Activated CD4-positive, alpha-beta T cell treated with anti-CD3 and anti-CD28 coated beads for 4 hours (primary cell): Measurements from ENCODE around the gene CFAP69.

ENCODE experiments used
- DNase-seq, 2 donors: peaks; one replicate each; pipeline ENCODE4 v3.0.0-alpha.2; 2020

Gene CFAP69, protein sequence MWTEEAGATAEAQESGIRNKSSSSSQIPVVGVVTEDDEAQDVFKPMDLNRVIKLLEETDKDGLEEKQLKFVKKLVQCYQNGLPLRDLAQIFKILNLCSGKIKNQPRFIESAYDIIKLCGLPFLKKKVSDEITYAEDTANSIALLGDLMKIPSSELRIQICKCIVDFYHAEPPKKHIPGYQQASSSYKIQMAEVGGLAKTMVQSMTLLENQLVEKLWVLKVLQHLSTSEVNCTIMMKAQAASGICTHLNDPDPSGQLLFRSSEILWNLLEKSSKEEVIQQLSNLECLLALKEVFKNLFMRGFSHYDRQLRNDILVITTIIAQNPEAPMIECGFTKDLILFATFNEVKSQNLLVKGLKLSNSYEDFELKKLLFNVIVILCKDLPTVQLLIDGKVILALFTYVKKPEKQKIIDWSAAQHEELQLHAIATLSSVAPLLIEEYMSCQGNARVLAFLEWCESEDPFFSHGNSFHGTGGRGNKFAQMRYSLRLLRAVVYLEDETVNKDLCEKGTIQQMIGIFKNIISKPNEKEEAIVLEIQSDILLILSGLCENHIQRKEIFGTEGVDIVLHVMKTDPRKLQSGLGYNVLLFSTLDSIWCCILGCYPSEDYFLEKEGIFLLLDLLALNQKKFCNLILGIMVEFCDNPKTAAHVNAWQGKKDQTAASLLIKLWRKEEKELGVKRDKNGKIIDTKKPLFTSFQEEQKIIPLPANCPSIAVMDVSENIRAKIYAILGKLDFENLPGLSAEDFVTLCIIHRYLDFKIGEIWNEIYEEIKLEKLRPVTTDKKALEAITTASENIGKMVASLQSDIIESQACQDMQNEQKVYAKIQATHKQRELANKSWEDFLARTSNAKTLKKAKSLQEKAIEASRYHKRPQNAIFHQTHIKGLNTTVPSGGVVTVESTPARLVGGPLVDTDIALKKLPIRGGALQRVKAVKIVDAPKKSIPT

DNA sequence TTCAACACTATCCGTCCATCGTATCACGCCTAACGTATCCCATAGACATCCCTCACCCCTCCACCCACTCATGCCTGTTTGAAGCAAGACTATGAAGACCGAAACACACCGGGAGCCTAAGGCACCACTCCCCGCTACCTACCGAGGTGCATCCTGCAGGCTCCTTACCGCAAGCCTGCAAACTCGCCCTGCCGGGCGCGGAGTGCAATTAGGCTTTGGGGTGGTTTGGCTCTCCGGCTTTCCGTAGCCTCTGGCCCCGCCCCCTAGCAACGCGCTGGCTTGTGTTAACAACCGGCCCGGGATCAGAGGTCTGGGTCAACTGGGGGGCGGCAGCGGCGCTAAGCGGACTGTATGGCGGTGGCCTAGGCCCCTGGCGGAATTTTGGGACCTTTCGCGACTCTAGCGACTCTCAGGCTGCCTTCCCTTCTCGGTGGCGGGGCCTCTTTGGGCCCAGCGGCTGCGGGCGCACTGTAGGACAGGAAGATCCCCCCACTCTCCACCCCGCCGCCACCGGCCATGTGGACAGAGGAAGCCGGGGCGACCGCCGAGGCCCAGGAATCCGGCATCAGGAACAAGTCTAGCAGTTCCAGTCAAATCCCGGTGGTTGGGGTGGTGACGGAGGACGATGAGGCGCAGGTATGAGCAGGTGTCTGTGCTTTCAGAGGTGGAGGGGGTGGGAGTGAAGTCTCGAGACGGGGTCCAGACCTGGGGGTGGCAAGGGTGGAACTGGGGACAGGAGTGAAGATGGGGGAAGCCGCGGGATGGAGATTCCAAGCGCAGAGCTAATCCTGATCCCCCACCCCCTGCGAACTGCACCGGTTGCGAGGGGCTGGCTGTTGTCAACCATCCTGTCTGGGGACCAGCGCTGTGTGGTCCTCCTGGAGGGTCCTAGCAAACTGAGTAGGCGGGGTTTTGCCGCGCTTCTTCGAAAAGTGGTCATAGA lies at the start of gene CFAP69:
Gene CFAP69, plus strand, starts transcription at position 266 of the 943 bp plus-strand sequence. Its CDS starts 251 bp downstream, at position 517.
- peak; percentile 80 to 83 for DNase-seq

DNA sequence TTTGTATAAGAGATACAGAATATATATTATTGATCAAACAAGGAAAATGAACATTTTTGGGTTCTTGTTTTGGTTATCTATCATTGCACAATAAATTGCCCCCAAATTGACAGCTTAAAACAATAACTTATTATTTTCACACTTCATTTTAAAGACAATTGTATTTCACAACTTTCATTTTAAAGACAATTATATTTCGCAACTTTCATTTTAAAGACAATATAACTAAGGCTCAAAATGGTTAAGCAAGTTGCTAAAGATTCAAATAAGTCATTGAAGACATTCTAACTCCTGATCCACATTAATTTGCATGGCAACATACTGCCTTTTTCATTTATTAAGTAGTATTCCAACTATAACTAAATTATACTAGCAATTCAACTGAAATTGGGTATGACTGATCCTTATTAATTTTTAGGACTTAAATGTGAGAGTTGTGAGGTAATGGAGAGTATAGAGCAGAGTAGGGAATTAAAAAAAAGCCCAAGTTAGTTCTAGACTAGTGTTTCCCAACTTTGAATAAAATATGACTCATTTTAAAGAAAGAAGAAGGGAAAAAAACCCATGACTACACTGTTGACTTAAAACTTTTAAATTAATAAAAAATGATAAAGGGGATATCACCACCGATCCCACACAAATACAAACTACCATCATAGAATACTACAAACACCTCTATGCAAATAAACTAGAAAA lies 43.3 kb upstream of the CFAP69 start:
- no peak for DNase-seq

DNA sequence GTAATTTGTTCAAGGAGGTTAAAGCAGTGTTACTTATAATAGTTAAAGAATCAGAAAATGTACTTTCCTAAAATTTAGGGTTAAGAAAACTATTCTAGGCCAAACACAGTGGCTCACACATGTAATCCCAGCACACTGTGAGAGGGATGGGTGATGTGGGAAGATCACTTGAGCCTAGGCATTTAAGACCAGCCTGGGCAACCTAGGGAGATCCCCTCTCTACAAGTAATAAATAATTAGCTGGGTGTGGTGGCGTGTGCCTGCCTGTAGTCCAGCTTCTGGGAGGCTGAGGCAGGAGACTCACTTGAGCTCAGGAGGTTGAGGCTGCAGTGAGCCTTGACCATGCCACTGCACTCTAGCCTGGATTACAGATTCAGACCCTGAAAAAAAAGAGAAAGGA lies 37.0 kb upstream of the CFAP69 start:
- no peak for DNase-seq

DNA sequence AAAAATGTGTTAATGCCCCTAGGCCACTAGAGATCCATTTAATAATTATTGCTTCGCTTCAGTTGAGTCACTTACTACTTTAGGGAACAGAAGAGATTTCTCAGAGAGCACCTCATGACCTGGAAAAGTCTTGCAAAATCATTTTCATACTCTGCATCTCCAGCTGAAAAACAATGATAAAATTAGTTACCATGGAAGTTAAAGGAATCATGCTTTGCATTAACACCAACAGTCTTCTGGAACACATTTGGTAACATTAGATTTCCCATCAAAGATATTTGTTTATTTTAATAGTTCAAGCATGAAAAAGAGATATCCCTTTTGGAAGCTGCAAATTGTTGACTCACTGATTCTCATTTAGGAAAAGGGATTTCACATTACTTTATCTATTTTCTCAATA lies 35.2 kb upstream of the CFAP69 start:
- DNase-seq, result no peak

DNA sequence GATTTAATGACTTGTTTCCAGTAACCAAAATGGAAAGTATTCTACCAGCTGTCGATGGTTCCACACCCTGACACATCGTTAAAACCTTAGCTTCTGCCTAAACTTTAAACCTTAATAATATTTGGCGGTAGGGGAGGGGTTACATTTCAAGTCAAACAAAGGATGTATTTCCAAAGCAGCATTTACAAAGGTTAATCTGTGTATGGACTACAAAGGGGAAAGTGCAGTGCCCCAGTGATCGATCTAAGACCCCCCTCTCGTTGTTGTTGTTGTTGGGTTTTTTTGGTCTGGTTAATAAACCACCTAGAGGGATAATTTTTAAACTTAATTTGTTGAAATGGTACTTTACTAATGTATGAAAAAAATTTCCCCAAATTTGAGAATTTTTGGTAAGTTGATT lies 34.5 kb upstream of the CFAP69 start:
- no peak for DNase-seq

DNA sequence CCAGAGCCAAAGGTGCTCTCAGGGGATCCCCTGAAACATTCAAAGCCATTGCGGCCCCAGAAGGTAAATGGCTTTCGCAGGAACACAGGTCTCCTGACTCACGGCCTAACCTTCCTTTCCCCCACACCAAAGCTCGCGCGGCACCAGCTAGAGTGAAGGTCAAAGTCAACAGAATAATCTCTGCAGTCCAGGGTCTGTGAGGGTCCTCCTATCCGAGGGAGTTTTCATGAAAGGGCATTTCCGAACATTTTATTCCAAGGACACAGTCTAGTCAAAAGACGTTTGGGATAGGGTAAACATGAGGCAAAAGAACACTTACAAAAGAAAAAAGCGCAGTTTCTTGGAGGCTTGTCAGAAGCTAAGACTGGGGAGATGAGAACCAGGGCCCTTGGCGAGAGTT lies 34.0 kb upstream of the CFAP69 start:
- no peak for DNase-seq

DNA sequence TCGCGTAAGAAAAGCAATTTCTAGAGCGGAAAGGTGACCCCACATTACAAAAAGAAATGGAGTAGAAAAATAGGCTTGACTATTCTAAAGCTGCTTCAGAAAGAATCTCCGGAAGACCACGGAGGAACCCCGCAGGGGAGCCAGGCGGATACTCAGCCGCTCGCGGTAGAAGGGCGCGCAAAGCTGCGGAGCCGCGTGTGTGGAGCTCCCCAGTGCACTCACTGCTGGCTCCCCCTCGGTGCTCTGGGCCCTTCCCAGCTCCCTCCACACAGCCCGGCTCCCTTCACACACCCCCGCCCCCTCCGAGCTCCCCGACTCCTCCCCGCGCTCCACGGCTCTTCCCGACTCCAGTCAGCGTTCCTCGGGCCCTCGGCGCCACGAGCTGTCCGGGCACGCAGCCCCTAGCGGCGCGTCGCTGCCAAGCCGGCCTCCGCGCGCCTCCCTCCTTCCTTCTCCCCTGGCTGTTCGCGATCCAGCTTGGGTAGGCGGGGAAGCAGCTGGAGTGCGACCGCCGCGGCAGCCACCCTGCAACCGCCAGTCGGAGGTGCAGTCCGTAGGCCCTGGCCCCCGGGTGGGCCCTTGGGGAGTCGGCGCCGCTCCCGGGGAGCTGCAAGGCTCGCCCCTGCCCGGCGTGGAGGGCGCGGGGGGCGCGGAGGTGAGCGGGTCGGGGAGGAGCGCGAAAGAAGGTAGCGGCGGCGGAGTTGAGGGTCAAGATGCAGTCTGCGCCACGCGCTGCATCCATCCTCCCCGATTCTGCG lies 33.4 kb upstream of the CFAP69 start, which contains the start of gene STEAP2:
Gene STEAP2, plus strand, starts transcription at position 350 of the 758 bp plus-strand sequence. CDS start 13,343 bp downstream, outside the sequence.
- DNase-seq, result no peak

DNA sequence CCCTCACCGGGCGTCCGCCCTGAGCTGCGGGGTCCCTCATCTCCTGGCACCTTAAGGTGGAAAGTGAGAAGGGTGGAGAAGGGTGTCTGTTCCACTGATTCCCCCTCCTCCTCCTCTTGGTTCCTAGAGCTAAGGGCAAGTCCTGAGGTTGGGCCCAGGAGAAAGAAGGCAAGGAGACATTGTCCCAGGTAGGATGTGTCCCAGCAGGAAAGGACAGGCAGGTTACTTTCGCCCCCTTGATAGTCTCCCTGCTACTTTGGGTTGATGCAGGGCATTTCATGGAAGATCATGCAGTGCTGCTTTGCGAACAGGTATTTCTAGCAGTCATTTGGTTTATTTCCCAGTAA lies 32.9 kb upstream of the CFAP69 start:
- no peak for DNase-seq

DNA sequence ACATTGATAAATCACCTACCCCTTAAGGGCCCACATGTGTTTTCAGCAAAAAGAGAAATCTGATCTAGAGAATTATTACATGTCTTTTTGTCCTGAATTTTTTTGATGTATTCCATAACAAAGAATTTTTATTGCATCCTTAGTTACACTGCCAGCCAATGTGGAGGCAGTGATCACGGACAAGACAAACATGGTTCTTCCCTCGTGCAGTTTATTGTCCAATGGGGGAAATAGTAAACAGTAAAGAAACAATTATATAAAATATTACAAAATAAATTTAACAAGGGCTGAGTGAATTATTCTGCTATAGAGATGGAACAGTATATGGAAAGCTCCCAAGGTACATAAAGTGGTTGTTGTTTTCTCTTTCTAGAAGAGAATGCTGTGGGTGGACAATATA lies 31.5 kb upstream of the CFAP69 start:
- no peak for DNase-seq

DNA sequence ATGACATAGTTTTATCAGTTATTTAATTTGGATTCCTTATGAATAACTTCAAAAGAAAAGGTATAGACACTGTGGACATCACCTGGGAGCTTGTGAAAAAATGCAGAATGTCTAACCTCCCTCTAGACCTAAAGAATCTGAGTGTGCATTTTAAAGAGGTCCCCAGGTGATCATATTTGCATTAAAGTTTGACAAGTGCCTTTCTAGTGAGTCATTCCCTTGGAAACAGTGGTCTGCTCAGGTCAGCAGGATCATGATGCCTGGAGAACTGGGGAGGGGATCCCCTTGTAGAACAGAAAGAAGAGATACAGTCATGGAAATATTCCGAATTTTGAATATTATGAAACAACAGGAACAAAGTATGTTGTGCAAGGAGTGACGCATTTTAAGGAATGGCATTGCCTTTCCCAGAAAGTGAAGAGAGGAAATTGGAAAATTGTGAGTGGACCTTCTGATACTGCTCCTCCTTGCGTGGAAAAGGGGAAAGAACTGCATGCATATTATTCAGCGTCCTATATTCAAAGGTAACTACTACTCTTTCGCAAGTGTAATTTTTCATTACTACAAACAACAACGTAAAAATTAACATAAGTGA lies 28.8 kb upstream of the CFAP69 start:
- DNase-seq, result no peak

DNA sequence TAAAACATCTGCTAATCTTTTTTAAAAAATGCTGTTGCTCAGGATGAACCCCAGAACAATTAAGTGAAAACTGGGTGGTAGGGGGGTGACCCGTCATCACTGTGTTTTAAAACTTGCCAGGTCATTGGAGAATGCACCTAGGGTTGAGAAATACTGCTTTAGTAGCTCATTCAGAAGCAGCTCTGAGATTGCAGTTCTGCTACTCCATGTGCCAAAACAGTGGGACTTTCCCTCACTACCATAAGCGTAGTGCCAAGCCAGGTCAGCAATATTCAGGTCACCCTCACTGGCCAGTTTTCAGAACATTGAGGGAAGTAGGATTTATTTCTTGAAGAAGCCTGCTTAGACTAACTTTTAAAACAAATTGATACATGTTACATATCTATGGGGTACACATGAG lies 28.2 kb upstream of the CFAP69 start:
- DNase-seq, result no peak

DNA sequence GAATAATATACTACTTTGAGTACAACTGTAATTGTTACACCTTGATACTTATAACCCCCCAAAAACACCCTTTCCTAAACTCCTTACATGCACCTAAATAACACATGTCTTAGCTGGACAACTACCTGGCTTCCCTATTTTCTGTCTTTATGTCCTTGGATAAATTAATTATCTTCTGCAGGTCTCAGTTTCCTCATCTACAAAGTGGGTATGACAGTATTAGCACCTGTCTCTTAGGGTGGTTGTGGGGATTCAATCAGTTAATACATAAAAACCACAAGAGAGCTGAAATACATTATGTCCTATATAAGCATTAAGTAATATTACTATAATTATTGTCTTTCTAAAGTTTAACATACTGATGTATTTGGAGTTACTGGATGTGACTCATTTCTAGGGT lies 22.6 kb upstream of the CFAP69 start:
- DNase-seq, result no peak

DNA sequence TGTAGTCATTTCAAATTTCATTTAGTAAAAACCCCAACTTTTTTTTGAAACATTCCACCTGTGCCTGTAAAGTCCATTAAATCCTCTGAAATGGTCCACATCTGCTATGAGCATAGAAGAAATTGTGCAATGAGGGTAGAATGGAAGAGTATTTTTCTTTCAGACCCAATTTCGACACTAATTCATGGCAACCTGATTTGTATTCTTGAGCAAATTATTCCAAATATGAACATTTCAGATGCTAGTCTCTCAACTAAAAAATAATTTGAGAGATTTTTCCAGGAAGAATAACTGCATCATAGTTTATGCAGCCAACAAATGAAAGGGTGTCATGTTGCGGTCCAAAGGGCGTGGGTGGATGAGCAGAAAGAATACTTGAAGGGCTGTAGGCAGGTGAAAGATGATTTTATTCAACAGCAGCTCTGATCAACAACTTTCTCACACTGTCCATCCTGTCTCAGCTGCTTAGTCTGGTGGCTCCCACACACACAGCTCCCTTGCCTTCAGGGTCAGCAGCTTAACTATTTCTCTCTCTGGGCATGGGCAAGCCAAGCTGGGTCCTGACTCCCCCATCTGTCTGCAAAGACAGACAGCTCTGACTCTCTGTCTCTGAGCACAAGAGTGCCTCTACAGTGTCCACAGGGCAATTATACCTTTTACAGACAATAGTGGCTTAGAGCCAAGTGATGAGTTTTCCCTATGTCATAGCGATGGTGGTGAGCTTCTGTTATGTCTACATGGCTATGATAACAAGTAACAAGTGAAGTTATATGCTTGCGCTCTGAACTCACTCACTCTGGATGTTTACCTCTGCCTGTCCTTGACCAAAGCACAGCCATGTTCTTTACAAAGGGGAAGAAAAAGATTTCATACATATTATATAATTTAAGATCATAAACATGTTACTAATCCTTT lies 21.9 kb upstream of the CFAP69 start:
- DNase-seq, result no peak

DNA sequence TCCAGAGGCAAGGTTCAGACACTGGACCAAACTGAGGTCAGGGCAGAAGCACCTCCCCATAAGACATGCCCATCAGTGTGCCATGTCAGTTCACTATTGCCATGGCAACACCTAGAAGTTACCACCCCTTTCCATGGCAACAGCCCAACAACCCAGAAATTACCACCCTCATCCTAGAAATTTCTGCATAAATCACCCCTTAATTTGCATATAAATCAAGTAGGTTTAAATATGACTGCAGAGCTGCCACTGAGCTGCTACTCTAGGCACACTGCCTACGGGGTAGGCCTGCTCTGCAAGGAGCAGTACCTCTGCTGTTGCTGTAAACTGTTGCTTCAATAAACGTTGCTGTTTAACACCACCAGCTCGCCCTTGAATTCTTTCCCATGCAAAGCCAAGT lies 20.8 kb upstream of the CFAP69 start:
- DNase-seq, result no peak

DNA sequence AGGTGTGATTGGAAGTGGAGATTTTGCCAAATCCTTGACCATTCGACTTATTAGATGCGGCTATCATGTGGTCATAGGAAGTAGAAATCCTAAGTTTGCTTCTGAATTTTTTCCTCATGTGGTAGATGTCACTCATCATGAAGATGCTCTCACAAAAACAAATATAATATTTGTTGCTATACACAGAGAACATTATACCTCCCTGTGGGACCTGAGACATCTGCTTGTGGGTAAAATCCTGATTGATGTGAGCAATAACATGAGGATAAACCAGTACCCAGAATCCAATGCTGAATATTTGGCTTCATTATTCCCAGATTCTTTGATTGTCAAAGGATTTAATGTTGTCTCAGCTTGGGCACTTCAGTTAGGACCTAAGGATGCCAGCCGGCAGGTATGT lies 19.8 kb upstream of the CFAP69 start:
- DNase-seq, result no peak

DNA sequence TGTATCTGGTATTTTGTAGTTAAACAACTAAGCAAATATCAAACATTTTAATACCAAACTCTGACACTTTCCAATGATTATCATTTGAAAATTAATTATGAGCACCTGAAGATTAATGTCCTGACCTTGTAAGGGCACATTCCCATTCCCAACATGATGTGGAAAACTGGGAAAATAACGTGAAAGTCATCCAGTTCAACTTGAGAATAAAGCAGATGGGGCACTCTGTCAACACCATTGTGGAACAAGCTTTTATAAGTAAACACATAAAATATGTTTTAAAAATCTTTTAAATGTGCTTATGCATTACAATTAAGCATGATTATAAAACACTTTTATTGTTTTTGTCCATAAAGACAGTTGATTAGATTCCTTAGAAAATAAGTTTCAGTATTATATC lies 19.4 kb upstream of the CFAP69 start:
- no peak for DNase-seq

DNA sequence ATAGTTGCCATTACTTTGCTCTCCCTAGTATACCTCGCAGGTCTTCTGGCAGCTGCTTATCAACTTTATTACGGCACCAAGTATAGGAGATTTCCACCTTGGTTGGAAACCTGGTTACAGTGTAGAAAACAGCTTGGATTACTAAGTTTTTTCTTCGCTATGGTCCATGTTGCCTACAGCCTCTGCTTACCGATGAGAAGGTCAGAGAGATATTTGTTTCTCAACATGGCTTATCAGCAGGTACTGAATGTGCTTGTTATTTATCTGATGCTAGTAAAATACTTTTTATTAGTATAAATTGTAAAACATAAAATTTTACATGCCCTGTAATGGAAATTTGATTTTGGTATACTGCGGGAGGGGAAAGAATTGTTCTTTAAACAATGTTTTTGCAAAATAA lies 17.7 kb upstream of the CFAP69 start:
- no peak for DNase-seq

DNA sequence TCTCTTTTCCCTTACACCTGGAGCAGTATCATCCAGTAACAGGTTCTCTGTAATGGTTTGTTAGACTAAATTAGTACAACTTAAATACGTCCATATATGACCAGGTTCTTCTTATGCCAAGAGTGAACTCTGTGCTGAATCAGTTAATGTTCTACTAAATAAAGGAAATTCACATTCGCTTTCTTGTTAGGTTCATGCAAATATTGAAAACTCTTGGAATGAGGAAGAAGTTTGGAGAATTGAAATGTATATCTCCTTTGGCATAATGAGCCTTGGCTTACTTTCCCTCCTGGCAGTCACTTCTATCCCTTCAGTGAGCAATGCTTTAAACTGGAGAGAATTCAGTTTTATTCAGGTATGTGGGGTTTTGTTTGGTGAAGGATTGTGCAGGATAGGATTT lies 15.3 kb upstream of the CFAP69 start:
- no peak for DNase-seq

DNA sequence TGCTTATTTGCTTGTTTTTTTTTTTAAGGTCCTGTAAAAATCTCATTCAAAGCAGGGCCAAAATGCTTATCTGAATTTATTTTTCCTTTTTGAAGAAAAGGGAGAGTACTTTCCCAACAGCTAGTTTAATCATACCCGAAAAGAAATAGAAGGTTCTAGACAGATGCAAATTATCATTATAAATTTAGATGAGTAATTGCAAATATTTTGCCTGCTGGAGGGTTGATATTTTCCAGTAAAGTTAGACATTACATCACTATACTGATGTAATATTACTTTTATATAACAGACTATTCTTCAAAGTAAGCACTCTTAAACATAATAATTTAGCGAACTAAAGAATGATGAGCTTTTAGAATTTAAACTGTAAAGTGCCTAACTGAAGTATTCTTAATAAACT lies 14.1 kb upstream of the CFAP69 start:
- DNase-seq, result no peak

DNA sequence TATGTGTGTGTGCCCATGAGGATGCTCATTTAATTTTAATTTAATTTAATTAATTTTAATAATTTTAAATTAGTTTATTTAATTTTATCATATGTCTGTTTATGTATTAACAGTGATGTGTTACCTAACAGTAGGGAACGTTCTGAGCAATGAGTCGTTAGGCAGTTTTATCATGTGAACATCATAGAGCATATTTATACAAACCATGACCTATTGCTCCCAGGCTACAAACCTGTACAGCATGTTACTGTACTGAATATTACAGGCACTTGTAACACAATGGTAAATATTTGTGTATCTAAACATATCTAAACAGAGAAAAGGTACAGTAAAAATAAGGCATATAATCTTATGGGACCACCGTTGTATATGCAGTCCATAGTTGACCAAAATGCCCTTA lies 13.7 kb upstream of the CFAP69 start:
- DNase-seq, result no peak
